ENCODE data around the gene SOS2.

Gene SOS2

DNA sequence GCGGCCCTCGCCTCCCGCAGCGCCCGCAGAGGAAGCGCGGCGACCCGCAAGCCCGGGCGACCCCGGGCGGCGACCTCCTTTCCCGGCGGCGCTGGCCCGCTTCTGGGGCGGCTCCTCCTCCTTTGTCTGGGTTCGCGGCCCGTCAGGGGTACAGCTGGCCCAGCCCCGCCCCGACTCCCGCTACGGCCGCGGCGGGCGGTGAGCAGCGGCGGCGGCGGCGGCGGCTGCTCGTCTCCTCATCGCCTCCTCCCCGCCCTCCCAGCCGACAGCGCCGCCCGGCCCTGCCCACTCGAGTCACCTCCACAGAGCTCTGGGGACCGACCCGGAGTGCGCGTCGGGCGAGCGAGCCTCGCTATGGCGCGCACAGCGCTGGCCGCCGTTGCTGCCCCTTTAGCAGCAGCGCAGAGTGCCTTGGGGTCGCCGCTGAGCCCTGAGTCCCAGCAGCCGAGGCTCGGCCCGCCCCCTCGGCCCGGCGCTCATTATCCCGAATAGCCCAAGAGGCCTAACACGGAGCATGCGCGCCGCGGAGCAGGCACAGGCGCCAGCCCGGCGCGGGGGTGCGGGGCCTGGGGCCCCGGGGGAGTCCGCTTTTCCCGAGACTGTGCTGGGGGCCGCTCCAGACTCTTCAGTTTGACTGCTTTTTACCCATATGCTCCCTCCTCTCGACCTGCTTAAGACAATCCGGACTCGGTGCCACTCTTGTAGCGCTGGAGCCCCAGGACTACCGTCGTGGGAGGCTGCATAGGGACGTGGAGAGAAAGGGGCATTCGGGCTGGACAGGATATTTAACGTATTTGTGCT lies at the start of gene SOS2:
Gene SOS2, minus strand, starts transcription at position 104 of the 801 bp plus-strand sequence. CDS start 295 bp downstream, outside the sequence.
- peak; percentile 93 to 99 (median 97) for DNase-seq

DNA sequence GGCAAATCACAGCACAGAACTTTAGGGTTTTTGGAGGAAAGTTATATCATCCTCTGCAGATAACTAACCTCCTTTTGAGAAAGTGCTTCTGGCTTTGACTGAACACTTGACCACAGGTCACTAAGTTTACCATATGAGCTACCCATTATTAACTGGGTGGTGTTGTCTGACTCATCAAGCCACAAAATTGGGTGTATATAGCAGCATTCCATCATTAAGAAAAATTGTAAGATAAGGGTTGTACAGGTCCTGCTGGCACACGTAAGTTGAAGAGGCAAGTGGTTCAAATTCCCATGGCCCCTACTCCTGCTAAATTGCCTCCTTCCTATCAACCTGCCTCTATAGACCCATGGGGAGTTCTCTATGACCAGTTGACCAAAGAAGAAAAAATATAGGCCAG lies 41.1 kb upstream of the SOS2 start:
- DNase-seq, result no peak

DNA sequence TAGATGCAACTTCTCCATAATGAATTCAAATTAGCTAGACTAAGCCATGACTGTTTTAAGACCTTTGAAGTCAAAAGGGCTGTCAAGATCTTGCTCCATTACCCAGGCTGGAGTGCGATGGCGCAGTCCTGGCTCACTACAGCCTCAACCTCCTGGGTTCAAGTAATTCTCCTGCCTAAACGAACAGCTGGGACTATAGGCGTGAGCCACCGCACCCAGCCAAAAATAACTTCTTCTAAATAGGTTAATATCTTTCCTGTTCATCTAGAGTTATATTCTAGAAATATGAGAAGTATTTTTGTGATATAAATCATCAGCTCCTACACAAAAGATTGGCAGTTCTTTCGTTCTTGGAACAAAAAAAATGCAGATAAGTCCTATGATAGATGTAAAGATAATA lies 39.6 kb upstream of the SOS2 start:
- DNase-seq, result no peak

DNA sequence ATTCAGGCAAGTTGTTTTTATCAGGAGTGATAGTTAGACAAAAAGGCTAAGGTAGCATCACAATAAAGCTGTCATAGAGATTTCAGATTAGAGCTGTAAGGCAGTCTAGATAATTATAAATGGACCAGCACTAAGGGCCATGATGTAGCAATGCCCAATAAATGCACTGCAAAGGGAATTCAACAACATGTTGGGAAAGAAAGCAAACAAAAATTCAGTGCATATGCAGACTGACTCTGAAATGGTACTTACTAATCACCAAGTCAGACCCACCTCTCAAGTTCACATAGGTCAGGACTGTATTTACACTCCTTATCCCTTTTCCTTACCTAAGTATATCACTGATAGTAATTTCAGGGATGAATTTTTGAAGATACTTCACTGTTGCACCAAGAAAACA lies 33.7 kb upstream of the SOS2 start:
- DNase-seq, result no peak

DNA sequence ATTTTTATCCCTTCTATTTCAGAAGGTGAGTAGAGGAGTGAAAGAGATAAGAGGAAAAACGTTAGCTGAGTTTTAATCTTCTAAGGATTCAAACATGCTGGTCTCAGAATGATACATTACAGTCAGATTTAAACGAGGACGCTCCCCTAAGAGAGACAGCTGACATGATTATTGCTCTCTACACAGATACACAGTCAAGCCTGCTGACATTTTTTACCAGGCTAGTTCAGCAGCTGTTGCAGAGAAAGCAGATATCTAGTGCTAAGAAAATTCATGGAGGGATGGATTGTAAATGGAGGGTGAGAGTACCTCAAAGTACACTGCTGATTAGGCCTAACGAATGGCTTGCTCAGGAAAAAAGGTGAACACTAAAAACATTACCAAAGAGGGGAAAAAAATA lies 31.9 kb upstream of the SOS2 start:
- no peak for DNase-seq

DNA sequence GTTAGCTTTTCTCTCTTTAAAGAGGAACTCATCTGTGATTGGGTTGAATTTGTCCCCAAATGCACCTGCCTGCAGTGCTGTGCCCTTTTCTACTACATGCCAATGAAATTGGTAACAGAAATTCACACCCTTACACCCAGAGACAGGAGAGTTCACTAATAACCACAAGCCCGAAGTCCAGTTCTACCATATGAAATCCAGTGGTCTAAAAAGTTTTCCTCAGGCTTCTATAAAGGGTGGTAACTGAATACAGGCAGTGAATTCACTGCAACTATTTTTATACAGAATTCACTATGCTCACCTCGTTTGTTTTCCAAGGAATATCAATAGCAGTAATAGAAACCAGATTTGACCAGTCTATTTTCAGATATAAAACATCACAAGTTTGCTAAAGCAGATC lies 31.5 kb upstream of the SOS2 start:
- no peak for DNase-seq

DNA sequence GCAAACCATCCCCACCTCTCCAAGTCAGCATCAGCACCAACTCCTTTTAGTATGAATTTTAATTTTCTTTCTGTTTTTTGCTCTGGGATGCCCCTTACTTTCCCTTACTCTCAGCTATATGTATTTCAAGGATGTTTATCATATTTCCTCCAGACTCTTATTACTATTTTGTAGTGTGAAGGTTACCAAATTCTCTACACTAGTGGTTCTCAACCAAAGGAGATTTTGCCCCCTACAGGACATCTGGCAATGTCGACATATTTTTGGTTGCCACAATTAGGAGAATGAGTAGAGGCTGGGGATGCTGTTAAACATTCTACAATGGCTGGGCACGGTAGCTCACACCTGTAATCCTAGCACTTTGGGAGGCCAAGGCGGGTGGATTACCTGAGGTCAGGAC lies 29.1 kb upstream of the SOS2 start:
- DNase-seq, result peak in 2 of 3 experiments; percentile 16 to 50

DNA sequence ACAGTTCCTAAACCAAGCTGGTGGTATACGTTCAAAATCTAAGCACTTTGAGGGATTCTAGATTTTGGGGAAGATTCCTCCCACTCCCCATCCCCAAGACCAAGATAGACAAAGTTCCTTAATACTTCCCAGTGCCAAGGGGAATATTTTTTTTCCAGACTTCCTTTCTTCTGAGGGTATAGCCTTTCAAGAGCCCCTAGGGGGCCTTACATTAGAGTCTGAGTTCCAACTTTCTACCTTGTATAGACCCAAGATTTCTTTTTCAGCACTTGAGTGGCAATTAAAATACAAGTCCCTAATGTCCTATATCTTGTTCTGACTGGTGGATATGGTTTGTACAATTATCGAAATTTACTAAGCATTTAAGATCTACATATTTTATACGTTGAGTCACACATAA lies 28.7 kb upstream of the SOS2 start:
- no peak for DNase-seq

DNA sequence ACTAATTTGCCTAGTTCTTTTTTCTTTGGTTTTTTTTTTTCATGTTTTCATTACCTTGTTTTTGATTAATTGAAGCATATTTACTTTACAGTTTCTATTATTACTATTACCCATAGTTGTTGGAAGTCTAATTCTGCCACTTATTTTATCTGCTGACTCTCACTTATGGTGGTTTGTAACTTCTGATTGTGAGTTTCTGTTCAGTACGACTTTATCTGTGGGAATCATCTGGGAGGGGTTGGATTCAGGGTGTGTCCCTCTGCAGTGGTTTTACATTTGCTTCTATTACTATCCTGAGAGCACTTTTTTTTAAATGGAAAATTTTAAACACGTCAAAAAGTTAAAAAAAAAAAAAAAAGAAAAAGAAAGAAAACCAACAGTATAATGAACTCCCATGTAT lies 26.4 kb upstream of the SOS2 start:
- no peak for DNase-seq

DNA sequence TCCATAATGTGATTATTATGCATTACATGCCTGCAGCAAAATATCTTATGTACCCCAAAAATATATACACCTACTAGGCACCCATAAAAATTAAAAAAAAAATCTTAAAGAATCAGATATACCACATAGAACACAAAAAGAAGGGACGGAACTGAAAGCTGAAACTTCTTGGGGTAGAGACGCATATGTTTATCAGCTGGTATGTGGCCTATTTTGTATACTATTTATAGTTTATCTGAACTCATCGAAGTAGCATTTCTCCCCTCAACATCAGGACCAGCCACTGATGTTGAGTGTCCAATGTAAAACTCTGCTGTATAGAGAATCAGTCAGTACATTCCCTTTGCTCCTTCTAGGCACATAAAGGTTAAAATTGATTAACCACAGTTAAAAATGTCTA lies 22.9 kb upstream of the SOS2 start:
- DNase-seq, result no peak

DNA sequence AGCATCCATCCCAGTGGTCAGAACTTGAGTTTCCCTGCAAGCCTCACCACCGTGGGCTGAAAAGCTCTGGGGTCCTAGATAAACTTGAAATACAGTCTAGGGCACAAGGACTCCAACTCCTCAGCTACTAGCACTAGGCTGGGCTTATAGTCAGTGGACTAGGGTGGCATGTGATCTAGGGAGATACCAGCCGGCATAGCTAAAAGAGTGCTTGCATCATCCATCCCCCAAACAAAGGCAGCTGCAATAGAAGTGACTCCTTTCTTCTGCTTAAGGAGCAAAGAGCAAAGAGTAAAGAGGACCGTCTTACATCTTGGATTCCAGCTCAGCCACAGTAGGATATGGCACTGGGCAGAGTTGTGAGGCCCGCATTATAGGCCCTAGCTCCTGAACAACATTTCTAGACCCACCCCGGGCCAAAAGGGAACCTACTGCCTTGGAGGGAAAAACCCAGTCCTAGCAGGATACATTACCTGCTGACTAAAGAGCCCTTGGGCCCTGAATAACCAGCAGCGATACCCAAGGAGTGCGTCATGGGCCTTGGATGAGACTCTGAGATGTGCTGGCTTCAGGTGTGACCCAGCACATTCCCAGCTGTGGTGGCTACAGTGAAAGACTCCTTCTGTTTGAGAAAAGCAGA lies 17.9 kb upstream of the SOS2 start:
- DNase-seq, result no peak

DNA sequence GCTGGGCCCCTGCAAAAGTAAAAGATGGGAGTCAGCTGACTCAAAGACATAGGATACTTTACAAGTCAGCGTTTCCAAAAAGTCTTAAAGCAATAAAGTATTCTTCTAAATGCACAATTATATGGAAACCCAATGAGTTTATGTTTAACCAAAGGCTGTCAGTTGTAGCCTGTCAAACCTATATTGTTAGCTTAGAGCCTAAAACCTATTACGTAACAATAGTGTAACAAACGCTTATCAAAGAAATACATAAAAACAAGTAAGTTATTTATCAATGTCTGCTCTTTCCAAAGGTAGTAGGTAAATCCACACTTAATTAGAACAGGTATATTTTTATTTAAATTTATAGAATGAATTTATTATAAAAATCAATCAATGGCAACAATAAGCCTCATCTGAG lies 15.9 kb upstream of the SOS2 start:
- DNase-seq, result no peak

DNA sequence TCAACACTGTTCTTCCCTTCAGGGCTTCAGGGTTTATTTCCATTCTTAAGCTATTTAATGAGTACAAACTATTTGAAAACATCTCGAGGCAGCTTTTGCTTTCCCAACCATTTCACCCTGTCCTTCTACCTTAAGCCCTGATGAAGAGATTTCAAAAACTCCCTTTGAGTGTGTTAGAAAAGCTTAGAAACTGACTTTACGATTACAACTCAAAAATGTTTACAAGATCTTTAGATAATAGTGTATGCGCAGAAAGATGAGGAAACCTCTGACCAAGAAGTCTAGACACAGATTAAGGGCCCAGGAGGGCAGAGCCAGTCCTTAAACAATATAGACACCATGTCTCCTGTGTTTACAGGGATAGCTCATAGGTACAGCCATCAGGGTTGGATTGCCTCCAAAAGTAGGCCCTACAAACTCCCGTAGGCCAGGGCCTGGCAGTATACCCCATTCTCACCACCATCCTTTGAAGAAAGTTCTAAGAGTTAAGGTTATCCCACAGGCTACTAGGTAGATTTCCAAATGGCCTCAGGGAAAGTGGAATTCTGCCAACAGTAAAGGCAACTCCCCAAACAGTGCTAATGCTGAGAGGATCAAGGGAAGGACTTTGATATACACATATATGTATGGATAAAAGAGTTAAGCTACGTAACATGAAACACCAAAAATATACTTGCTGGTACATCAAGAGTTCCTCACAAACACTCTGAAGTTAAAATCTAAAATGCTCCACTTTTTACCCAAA lies 11.4 kb upstream of the SOS2 start:
- DNase-seq, result no peak

DNA sequence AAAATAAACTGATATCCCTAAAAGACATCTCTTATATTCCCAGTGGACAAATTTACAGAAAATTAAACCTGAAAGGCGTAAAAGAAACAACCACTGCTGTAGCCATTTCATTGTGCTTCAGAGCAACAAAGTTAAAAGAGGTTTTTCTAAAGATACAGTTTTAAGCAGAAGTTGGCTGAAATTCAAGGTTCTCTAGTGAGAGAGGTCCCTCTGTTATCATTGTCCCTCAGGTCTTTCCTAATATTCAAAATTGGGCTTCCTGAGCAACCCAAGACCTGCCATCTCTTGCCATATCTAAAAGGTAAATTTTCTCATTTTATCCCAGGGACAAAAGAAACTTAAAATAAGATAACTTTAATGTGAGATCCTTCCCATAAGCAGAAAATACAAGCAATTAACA lies 10.7 kb upstream of the SOS2 start:
- no peak for DNase-seq

DNA sequence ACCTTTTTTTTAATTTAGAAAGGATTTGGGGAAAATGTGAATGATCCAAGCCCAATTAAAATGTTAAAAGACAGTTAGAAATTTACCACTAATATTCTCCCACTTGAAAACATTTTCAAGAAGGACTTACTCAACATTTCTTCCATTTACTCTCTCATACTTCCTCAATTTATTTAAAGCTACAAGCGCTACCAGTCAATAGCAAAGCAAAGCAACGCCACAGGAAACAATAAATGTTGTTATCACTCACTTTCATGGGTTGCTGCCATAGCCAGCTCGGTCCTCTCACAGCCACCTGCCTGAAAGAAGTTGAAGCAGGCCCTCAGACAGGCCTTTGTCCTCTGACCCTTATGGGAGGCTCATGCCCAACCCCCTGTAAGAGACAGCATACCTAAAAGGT lies 6.0 kb upstream of the SOS2 start:
- no peak for DNase-seq

DNA sequence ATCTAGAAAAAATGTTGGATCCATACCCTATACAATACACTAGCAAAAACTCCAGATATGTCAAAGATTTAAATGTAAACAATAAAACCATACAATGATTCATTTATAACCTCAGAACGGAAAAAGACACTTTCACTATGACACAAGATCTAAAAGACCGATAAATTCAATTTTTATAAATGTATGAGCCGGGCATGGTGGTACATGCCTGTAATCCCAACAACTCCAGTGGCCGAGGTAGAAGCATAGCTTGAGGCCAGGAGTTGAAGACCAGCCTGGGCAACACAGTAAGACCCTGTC lies 2.5 kb upstream of the SOS2 start:
- DNase-seq, result no peak

DNA sequence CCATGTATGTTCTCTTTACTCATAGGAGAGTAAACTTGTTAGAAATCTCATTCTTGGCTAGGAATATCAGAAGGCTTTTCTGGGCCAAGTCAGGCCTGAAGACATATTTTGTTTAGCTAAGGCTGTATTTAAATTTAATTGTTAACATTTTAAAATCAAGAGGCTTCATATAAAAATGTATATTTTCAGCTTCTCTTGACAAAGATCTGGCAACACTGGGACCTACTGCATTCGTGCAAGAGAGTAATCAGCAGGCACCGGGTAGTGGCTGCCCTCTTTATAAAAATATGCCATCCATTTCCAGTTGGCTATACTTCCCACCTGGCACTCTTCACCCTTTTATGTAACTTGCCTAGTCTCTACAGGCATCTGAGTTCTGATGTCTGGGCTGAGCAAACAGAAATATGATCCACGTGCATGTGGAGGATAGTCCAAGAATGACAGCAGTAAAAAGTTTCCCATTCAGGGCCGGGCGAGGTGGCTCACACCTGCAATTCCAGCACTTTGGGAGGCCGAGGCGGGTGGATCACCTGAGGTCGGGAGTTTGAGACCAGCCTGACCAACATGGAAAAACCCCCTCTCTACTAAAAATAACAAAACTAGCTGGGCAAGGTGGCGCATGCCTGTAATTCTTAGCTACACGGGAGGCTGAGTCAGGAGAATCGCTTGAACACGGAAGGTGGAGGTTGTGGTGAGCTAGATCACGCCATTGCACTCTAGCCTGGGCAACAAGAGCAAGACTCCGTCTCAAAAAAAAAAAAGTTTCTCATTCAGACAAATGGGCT lies 2.0 kb upstream of the SOS2 start:
- DNase-seq, result peak in 1 of 3 experiments; percentile 24

DNA sequence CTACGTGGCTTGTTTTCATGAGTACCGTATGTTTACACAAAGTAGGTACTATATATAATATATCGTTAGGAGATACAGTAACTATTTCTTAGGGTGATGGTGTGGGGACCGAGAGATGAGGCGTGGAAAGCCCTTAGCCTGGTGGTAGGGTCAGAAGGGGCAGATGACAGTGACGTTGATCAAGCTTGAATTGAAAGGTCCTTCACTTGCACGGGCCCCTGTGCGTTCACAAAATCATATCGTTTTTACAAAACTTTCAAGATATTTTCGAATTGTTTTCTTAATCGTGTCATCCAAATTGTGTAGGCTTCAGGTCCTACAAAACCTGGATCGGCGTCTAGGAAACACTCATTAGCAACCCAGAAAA lies 881 bp upstream of the SOS2 start:
- no peak for DNase-seq

DNA sequence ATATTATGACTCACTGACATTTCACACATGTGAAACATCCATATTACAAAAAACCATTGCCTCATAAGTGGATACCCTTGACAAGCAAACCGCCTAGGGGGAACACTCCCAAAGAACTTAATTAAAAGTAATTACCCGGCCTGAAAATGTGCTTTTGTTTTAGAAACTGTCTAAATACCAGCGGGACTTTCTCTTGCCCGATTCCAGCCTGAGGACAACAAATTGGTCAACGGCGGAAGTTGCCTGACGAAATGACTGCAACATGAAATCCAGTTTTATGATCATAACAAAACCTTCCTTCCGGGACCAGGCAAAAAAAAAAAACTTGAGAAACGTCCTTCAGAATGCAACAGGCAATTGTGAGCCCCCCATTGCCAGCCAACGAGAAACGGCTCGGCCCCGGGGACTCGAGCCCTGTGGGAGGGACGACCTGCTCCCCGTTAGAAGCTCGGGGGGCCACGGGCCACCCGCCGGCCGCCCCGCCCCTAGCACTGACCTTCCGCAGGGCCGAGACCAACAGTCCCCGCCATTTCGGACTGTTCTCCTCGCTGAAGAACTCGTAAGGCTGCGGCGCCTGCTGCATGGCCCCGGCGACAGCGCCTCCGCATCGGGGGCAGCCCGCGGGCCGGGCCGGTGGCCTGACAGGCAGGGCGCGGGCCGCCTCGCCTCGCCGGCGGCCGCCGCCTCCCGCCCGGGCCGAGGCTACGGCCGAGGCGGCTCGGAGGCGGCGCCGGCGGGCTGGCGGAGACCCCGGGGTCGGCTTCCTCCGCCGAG lies 490 bp downstream of the SOS2 start:
- peak; percentile 60 to 87 (median 75) for DNase-seq

DNA sequence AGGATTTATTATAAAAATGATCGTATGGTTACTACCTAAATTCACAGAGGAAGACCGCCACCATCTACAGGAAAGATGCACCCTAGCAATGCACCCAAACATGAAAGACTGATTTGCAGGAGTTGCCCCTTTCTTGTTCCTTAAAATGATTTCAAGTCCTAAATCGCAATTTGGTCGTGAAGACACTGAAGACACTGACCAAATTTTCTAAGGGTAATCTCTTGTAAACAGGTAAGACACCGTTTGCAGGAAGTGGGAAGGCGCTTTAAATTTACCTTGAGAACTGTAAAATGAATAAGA lies 1.0 kb downstream of the SOS2 start:
- peak in 1 of 3 experiments; percentile 71 for DNase-seq

DNA sequence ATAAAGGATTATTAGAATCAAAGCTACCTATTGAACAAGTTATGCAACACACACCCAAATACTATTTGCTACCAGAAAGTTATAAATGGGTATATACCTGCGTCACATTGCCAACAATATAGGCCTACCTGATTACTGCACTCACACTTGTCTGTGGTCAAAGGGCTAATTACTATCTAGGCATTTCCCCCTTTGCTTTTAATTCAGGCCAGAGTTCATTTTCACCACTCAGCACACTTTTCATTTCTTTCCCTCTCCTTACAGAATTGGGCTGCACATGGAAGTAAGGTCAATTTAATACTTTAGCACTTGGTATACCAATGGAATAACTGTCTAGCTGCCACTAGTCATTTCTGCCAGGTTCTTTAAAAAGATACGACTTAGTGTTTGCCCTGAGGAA lies 1.7 kb downstream of the SOS2 start:
- peak in 1 of 3 experiments; percentile 19 for DNase-seq

DNA sequence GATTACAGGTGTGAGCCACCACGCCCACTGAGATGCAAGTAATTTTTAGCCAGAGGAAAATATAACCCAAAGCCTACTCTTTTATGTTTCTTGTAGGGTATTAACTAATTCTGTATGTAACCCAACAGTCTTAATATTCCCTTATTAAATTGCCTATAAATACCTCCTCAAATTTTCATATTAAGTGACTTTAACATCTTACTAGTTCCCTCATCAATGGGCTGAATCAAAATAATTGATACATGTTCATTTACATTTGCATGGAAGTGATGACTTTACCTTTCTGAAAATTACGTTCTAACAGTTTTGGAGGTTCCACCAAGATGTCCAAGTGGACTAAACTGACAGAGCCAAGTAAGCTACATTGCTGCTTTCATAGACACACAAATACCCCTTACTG lies 3.1 kb downstream of the SOS2 start:
- DNase-seq, result no peak

DNA sequence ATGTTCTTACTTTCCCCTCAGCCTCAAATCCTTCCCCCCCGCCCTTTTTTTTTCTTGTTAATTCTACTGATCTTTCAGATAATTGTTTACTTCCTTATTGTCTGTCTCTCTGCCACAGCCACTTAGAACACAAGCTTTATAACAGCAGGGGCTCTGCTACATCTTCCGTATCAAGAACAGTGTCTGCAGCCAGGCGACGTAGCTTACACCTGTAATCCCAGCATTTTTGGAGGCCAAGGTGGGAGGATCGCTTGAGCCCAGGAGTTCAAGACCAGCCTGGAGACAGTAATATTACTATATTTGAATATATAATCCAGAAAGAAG lies 5.4 kb downstream of the SOS2 start:
- peak in 2 of 3 experiments; percentile 31 to 32 for DNase-seq
